GM19463 (cell line): Measurements from ENCODE around the gene GCFC2.
"Not testable (repeated sequence)": the region's sequence is repeated elsewhere in the genome, so short reads cannot be mapped to it uniquely, and the experiment has no call there.

Source experiments
- ATAC-seq: cut with Tn5 transposase; IDR thresholded peaks from one replicate; pipeline ENCODE4 v1.9.1; 2021; ENCODE audit warnings: mild to moderate bottlenecking, moderate library complexity; ENCODE audit not compliant: unreplicated experiment

GCFC2 gene

GRCh38 chr2:75710577-75711253 is at the start of gene GCFC2:
Gene GCFC2 (minus strand): TSS chr2:75710915. CDS start chr2:75710855, 60 bp downstream.
- ATAC-seq, result peak; percentile 93

- no peak for ATAC-seq
These were observed 42.1 kb upstream of the GCFC2 start for GRCh38 chr2:75752828-75753227.

GRCh38 chr2:75751824-75752468 is 41.2 kb upstream of the GCFC2 start:
- no peak for ATAC-seq

- ATAC-seq, result peak; percentile 49
These were observed 40.6 kb upstream of the GCFC2 start for GRCh38 chr2:75751360-75751759.

- ATAC-seq, result no peak
These were observed 27.2 kb upstream of the GCFC2 start for GRCh38 chr2:75737961-75738360.

GRCh38 chr2:75736276-75736675 is 25.6 kb upstream of the GCFC2 start:
- ATAC-seq, result no peak

- no peak for ATAC-seq
These were observed 19.1 kb upstream of the GCFC2 start for GRCh38 chr2:75729861-75730260.

GRCh38 chr2:75728614-75729419 is 18.1 kb upstream of the GCFC2 start:
- ATAC-seq, result peak; percentile 42

GRCh38 chr2:75722687-75723086 is 12.0 kb upstream of the GCFC2 start:
- no peak for ATAC-seq

- no peak for ATAC-seq
These were observed 9.8 kb upstream of the GCFC2 start for GRCh38 chr2:75720525-75720924.

- no peak for ATAC-seq
These were observed 8.9 kb upstream of the GCFC2 start for GRCh38 chr2:75719616-75720015.

GRCh38 chr2:75716406-75716805 is 5.7 kb upstream of the GCFC2 start:
- no peak for ATAC-seq

- ATAC-seq, result not testable (repeated sequence)
These were observed 875 bp upstream of the GCFC2 start for GRCh38 chr2:75711590-75711989.

GRCh38 chr2:75710220-75710576 is 517 bp downstream of the GCFC2 start:
- no peak for ATAC-seq

- ATAC-seq, result no peak
These were observed 1.4 kb downstream of the GCFC2 start for GRCh38 chr2:75709297-75709696.

GRCh38 chr2:75707901-75708300 is 2.8 kb downstream of the GCFC2 start:
- ATAC-seq, result no peak

GRCh38 chr2:75705921-75706320 is 4.8 kb downstream of the GCFC2 start:
- no peak for ATAC-seq

GRCh38 chr2:75703589-75704287 is 7.0 kb downstream of the GCFC2 start:
- no peak for ATAC-seq

GRCh38 chr2:75702593-75702992 is 8.1 kb downstream of the GCFC2 start:
- ATAC-seq, result no peak

GRCh38 chr2:75698918-75699317 is 11.8 kb downstream of the GCFC2 start:
- ATAC-seq, result no peak

GRCh38 chr2:75688196-75688595 is 22.5 kb downstream of the GCFC2 start:
- ATAC-seq, result no peak
